ENCODE measurements around the gene LRRC49. TPM values are rescaled to one million over a fixed set of nuclear protein-coding genes. Genes with fewer than 3 reads are reported as not detected.

Gene LRRC49
- total and polyA plus RNA-seq, 2 of the 13 experiments (the other 11 are each of a cell fraction or from before 2014, with no cell fraction given), result 0.57 to 1.00 TPM

- intact Hi-C loops (cut with micrococcal nuclease; ENCODE audit: unreplicated experiment), result no loop called here
- BruUV-seq (replicated peaks), result no TSS peak
- Histone ChIP-seq H3K9me3 (ENCODE audit: low read length) (no peaks in the 10 kb centered on the region), H3K36me3 (replicated peaks in 1 of 2; ENCODE audit: control insufficient read depth in 1 of 2, insufficient read depth in 2 of 2, low read length in 2 of 2) (no peaks in the 10 kb centered on the region), H3K4me1 (ENCODE audit: insufficient read depth, low read length) (no peaks in the 10 kb centered on the region), H3K27me3 (ENCODE audit: control insufficient read depth in 1 of 2, insufficient read depth in 2 of 2, low read length in 2 of 2) (no peaks in the 10 kb centered on the region), H3K27ac (ENCODE audit: extremely low read length, insufficient read depth, low read length) (no peak overlapping the region), H3K9ac (ENCODE audit: insufficient read depth, low read depth, low read length) (no peak overlapping the region), H2AFZ (ENCODE audit: low read length) (no peak overlapping the region), H3K4me2 (ENCODE audit: low read depth, low read length) (no peak overlapping the region), H3K4me3 (replicated peaks in 1 of 3; ENCODE audit: insufficient read depth in 1 of 3, low read depth in 2 of 3, low read length in 3 of 3) (no peak overlapping the region), H3K79me2 (ENCODE audit: insufficient read depth, low read length) (no peaks in the 10 kb centered on the region), H4K20me1 (ENCODE audit: insufficient read depth, low read length) (no peaks in the 10 kb centered on the region)
- FAIRE-seq (no peak), ATAC-seq (no peak), DNase-seq (ENCODE audit: low spot score) (no peak)
- CTCF ChIA-PET (ENCODE audit: low intra/inter-chr PET ratio, low total read pairs), result no interaction called here
- in situ Hi-C loops (cut with HindIII; ENCODE audit: extremely low pct_ligation_motif_present, low pct_unique_long_range_greater_than_20kb), result no loop called here
- no peak for TF ChIP-seq NCOR1 (IDR thresholded peaks at IDR 0.05; ENCODE audit: borderline replicate concordance, low read length)
- no peak for TF ChIP-seq MTF2 (CRISPR knock-in tag; IDR thresholded peaks at IDR 0.05; ENCODE audit: borderline replicate concordance)
- TF ChIP-seq ZSCAN30 (CRISPR knock-in tag; IDR thresholded peaks at IDR 0.05), result no peak
- TF ChIP-seq ZNF709 (CRISPR knock-in tag; IDR thresholded peaks at IDR 0.05), result no peak
- TF ChIP-seq ZFP90 (CRISPR knock-in tag; IDR thresholded peaks at IDR 0.05; ENCODE audit: borderline replicate concordance), result no peak
- TF ChIP-seq JARID2 (CRISPR knock-in tag; IDR thresholded peaks at IDR 0.05; ENCODE audit: insufficient replicate concordance), result no peak
- no peak for TF ChIP-seq ZFY (CRISPR knock-in tag; IDR thresholded peaks at IDR 0.05)
- no peak for TF ChIP-seq AFF4 (CRISPR knock-in tag; IDR thresholded peaks at IDR 0.05)
- no peak for TF ChIP-seq DZIP1 (CRISPR knock-in tag; IDR thresholded peaks at IDR 0.05)
- no peak for TF ChIP-seq YEATS2 (CRISPR knock-in tag; IDR thresholded peaks at IDR 0.05; ENCODE audit: borderline replicate concordance)
- TF ChIP-seq TSC22D2 (CRISPR knock-in tag; IDR thresholded peaks at IDR 0.05; ENCODE audit: borderline replicate concordance), result no peak
- TF ChIP-seq ZNF510 (CRISPR knock-in tag; IDR thresholded peaks at IDR 0.05; ENCODE audit: low read depth), result no peak
- no peak for TF ChIP-seq KDM3A (CRISPR knock-in tag; IDR thresholded peaks at IDR 0.05; ENCODE audit: low read depth)
- no peak for TF ChIP-seq GATAD1 (CRISPR knock-in tag; IDR thresholded peaks at IDR 0.05)
- no peak for TF ChIP-seq KLF16 (CRISPR knock-in tag; IDR thresholded peaks at IDR 0.05)
- no peak for TF ChIP-seq RBFOX2 (IDR thresholded peaks at IDR 0.05; ENCODE audit: low read depth, low read length)
- POLR2A ChIA-PET, result no interaction called here
- WGBS (ENCODE audit: low lambda C conversion rate), result 0% methylated on average over 2 of the region's 2 CpGs
These were observed 115.7 kb downstream of the LRRC49 start for GRCh38 chr15:71008250-71008870.

All from HepG2 (cell line).